ENCODE data around the gene PUSL1. TPM values are rescaled to one million over a fixed set of nuclear protein-coding genes. Genes with fewer than 3 reads are reported as not detected.

The PUSL1 gene
- total and polyA plus RNA-seq, 2 of the 13 experiments (the other 11 are each of a cell fraction or from before 2014, with no cell fraction given): 8.3 to 22.2 TPM

DNA sequence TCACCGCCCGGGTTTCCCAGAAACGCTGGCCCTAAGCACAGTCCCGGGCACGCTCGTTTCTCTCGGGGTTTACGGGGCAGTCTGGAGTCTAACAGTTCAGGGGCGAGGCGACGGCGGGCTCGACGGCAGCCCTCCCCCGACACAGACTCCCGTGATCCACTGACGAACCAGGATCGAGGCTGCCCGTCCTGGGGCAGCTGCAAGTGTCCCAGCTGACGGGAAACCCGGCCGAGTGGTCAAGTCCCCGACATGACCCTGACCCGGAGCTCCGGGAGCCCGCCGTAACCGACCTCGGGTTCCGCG is 35.2 kb upstream of the PUSL1 start:
- in situ Hi-C loops (cut with HindIII; ENCODE audit: extremely low pct_ligation_motif_present, low pct_unique_long_range_greater_than_20kb): no loop called here
- H3K4me2 ChIP-seq (ENCODE audit: low read depth, low read length): peak overlapping the region; percentile 94
- peaks cover 4 to 13% of the 10 kb centered on the region in 2 experiments; a peak in 2 of 5 replicates for H3K36me3 ChIP-seq (replicated peaks in 1 of 2; ENCODE audit: control insufficient read depth in 1 of 2, insufficient read depth in 2 of 2, low read length in 2 of 2)
- peaks cover 48% of the 10 kb centered on the region for H3K4me1 ChIP-seq (ENCODE audit: insufficient read depth, low read length)
- no peak for ATAC-seq
- peak overlapping the region; percentile 94 for H3K9ac ChIP-seq (ENCODE audit: insufficient read depth, low read depth, low read length)
- H4K20me1 ChIP-seq (ENCODE audit: insufficient read depth, low read length): peaks cover 21% of the 10 kb centered on the region; the same call in 1 of the 2 replicates
- peaks cover 42% of the 10 kb centered on the region for H3K79me2 ChIP-seq (ENCODE audit: insufficient read depth, low read length)
- H3K27me3 ChIP-seq (ENCODE audit: control insufficient read depth in 1 of 2, insufficient read depth in 2 of 2, low read length in 2 of 2): no peaks in the 10 kb centered on the region; a peak in 1 of 5 replicates
- FAIRE-seq: no peak
- no peak for TF ChIP-seq U2AF2 (IDR thresholded peaks at IDR 0.05; ENCODE audit: low read depth, low read length)
- TF ChIP-seq UBTF (CRISPR knock-in tag; IDR thresholded peaks at IDR 0.05): peak; percentile 6; the same call in 1 of the 2 replicates
- TF ChIP-seq ZNF205 (CRISPR knock-in tag; IDR thresholded peaks at IDR 0.05): 0 out of 2 replicates have a peak, but pooled peaks have one; percentile 1
- 0 out of 2 replicates have a peak, but pooled peaks have one; percentile 7 for TF ChIP-seq ZNF335 (CRISPR knock-in tag; IDR thresholded peaks at IDR 0.05)
- peak; percentile 6 for TF ChIP-seq ZEB1 (IDR thresholded peaks at IDR 0.05; ENCODE audit: insufficient replicate concordance, low read depth)
- TF ChIP-seq ZNF672 (CRISPR knock-in tag; IDR thresholded peaks at IDR 0.05): 0 out of 2 replicates have a peak, but pooled peaks have one; percentile 17
- 0 out of 2 replicates have a peak, but pooled peaks have one; percentile 23 for TF ChIP-seq ZNF235 (CRISPR knock-in tag; IDR thresholded peaks at IDR 0.05; ENCODE audit: borderline replicate concordance)
- 0 out of 2 replicates have a peak, but pooled peaks have one; percentile 27 for TF ChIP-seq ZNF430 (CRISPR knock-in tag; IDR thresholded peaks at IDR 0.05)
- 0 out of 2 replicates have a peak, but pooled peaks have one; percentile 28 for TF ChIP-seq HOXA5 (CRISPR knock-in tag; IDR thresholded peaks at IDR 0.05)
- TF ChIP-seq ZFP41 (CRISPR knock-in tag; IDR thresholded peaks at IDR 0.05; ENCODE audit: borderline replicate concordance): no peak
- TF ChIP-seq ZSCAN9 (CRISPR knock-in tag; IDR thresholded peaks at IDR 0.05; ENCODE audit: borderline replicate concordance): no peak
- TF ChIP-seq SALL2 (CRISPR knock-in tag; IDR thresholded peaks at IDR 0.05): 0 out of 2 replicates have a peak, but pooled peaks have one; percentile 7
- TF ChIP-seq BCL6 (CRISPR knock-in tag; IDR thresholded peaks at IDR 0.05): 0 out of 2 replicates have a peak, but pooled peaks have one; percentile 4
- TF ChIP-seq FOXO1 (CRISPR knock-in tag; IDR thresholded peaks at IDR 0.05): 0 out of 2 replicates have a peak, but pooled peaks have one; percentile 4
- 0 out of 2 replicates have a peak, but pooled peaks have one; percentile 3 for TF ChIP-seq FOSL1 (CRISPR knock-in tag; IDR thresholded peaks at IDR 0.05; ENCODE audit: borderline replicate concordance)
- TF ChIP-seq ATF1 (CRISPR knock-in tag; IDR thresholded peaks at IDR 0.05): no peak
- peak; percentile 79; the same call in 1 of the 2 replicates for TF ChIP-seq ZNF598 (CRISPR knock-in tag; IDR thresholded peaks at IDR 0.05; ENCODE audit: borderline replicate concordance)
- WGBS (ENCODE audit: low lambda C conversion rate): no CpG with 5 or more reads among the region's 31 CpGs
- CTCF ChIA-PET (ENCODE audit: low intra/inter-chr PET ratio, low total read pairs): no interaction called here
- POLR2A ChIA-PET: interaction anchor here (0.7 to 2.2 kb wide), 13 partner anchors 9 to 272 kb away, joined by 3 to 11 read pairs (median 4); partner anchors contain the start of gene SDF4
- H3K27ac ChIP-seq (ENCODE audit: extremely low read length, insufficient read depth, low read length): peak overlapping the region; percentile 64
- DNase-seq (ENCODE audit: low spot score): no peak
- intact Hi-C loops (cut with micrococcal nuclease; ENCODE audit: unreplicated experiment): no loop called here
- H2AFZ ChIP-seq (ENCODE audit: low read length): no peak overlapping the region
- H3K4me3 ChIP-seq (replicated peaks in 1 of 3; ENCODE audit: insufficient read depth in 1 of 3, low read depth in 2 of 3, low read length in 3 of 3): peak overlapping the region; percentile 76 to 89 (median 82)
- BruUV-seq (replicated peaks): no TSS peak
- no peaks in the 10 kb centered on the region for H3K9me3 ChIP-seq (ENCODE audit: low read length)

Measured in HepG2 (cell line).